HG03469 (cell line): Measurements from ENCODE around the gene MEGF6.

Experiments used
- ATAC-seq: cut with Tn5 transposase; IDR thresholded peaks from one replicate; pipeline ENCODE4 v1.9.1; 2021; ENCODE audit warnings: mild to moderate bottlenecking, moderate library complexity, moderate number of reproducible peaks; ENCODE audit not compliant: unreplicated experiment

Gene MEGF6

DNA sequence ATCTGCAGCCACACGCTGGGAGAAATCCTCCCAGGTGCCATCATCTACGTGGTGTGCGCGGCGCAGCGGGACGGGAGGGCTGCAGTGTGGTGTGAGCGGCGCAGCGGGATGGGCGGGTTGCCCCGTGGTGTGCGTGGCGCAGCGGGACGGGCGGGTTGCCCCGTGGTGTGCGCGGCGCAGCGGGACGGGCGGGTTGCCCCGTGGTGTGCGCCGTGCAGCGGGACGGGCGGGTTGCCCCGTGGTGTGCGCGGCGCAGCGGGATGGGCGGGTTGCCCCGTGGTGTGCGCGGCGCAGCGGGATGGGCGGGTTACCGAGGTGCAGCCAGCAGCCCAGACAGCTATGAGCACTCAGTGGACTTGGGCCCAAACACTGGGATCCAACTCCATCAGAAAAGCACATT lies 33.9 kb upstream of the MEGF6 start:
- ATAC-seq: no peak

DNA sequence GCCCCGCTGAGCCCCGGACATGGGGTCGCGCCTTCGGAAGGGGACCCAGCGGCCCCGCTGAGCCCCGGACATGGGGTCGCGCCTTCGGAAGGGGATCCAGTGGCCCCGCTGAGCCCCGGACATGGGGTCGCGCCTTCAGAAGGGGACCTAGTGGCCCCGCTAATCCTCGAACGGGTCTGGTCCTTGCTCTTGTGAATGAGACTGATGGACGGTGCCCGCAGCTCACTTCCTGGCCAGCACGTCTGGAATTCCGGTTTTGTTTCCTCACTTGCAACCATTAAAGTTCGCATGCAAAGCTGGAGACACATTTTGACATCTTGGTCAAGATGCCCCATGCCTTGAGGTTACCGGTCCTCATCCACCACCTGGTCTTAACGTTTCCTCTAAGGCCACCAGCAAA lies 33.0 kb upstream of the MEGF6 start:
- ATAC-seq: no peak

DNA sequence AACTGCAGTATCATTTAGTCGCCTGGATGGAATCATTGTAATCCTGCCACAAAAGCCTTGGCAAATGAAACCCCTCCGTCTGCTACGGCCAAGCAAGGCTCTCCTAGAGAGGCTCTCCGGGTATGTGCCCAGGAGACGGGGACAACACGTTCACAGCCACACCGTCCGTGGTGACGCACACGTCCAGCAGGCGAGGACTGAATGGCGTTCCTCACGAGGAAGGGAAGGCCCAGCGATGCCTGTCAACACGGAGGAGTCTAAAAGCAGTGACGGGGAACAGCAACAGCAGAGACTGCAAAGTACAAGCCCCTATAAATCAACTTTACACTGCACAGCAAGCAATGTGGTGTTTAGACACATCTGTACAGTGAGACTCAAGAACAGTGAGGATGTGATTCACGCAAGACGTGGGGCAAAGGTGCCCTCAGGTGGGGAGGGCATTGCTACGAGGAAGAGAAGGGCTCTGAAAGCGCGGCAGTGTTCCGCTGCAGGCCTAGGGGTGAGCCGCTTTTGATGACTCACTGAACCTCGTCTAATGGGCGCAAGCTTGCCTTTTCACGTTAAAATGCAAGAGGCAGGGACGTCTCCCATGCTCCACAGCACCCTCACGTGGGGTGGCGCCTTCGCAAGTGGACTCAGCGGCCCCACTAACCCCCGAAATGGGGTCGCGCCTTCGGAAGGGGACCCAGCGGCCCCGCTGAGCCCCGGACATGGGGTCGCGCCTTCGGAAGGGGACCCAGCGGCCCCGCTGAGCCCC lies 31.8 kb upstream of the MEGF6 start:
- ATAC-seq: no peak

DNA sequence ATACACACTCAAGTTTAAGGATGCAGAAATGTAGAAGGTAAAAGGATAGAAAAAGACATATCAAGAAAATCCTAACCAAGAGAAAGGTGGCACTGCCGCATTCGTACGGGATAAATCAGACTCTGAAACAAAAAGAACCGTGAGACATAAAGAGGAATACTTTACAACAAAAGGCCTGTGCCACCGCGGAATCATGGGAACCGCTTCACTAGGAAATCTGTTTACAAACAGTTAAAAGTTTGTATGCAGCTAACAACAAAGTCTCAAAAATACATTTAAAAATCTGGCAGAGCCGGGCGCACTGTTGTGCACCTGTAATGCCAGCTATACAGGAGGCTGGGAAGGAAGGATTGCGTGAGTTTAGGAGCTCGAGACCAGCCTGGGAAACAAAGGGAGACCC lies 30.5 kb upstream of the MEGF6 start:
- no peak for ATAC-seq

DNA sequence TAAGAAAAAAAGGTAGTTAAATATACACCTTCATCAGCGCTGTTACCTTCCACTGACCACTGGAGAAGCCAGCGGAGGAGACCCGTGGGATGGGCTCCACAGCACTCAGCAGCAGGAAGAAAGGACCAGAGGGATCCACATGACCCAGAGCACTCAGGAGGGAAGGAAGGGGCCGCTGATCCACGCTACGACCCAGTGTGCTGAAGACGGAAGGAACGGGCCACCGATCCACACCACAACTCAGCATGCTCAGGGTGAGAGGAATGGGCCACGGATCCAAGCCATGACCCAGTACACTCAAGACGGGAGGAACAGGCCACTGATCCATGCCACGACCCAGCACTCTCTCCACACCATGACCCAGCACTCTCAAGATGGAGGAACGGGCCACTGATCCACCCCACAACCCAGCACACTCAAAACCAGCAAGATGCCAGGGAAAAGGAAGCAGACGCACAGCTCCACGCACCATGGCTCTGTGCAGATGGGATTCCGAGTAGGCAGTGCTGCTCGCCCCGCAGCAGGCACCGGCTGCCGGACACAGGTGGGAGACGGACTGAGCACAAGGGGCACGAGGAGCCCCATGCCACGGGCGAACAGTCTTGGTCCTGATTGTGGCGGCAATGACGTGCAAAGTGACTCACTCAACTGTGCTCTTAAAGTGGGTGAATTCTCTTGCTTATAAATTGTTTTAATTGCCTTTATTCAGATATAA lies 29.9 kb upstream of the MEGF6 start:
- ATAC-seq: no peak

DNA sequence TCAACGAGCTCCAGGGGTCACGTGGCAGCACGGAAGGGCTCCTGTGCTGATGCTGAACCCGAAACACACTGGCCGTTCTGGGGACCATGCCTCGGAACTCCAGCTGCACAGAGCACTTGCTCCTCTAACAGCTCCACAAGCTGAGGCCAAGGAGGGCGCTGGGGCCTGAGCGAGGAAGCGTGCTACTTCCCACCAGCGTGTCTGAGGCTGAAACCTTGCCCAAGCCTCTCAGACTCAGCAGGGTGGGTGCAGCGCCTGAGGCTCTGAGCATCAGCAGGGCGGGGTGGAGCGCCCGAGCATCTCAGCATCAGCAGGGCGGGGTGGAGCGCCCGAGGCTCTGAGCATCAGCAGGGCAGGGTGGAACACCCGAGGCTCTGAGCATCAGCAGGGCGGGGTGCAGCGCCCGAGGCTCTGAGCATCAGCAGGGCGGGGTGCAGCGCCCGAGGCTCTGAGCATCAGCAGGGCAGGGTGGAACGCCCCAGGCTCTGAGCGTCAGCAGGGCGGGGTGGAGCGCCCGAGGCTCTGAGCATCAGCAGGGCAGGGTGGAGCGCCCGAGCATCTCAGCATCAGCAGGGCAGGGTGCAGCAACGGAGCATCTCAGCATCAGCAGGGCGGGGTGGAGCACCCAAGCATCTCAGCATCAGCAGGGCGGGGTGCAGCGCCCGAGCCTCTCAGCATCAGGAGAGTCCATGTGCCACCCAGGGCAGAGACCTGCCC lies 29.0 kb upstream of the MEGF6 start:
- ATAC-seq: no peak

DNA sequence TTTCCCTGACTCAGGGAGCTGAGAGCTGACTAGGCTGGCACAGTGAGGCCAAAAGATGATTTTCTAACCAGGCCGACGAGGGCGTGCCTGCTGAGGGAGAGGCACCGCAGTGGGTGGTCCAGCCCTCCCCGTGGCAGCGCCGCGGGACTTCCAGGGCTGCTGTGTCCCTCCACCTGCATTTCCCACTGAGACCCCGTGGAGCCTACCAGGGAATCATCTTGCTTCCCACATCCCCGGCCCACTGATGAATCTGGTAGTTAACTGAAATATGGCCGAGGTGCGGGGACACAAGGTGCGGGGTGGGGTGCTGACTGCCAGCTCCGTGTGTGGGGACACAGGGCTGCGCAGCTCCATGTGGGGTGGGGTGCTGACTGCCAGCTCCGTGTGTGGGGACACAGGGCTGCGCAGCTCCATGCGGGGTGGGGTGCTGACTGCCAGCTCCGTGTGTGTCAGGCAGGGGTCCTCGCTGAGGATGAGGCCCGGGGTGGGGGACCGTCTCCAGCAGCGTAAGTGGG lies 28.1 kb upstream of the MEGF6 start:
- ATAC-seq: no peak

DNA sequence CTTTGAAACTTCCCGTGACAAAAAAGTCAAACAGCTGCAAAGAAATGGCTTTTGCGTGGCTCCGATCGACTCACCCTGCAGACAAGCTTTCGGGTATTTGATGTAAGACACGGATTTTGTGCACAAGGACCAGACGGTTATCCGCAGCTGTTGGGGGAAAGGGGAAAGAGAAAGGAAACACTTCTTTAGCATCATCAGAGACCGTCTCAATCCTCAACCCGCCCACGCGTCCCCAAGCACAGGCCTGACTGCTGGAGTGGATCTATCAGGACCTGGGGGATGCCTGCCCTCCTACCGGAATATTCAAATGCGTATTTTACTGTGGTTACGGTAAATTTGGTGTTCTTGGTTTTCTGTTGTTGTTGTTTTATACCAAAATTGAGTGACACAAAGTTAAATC lies 27.4 kb upstream of the MEGF6 start:
- no peak for ATAC-seq

DNA sequence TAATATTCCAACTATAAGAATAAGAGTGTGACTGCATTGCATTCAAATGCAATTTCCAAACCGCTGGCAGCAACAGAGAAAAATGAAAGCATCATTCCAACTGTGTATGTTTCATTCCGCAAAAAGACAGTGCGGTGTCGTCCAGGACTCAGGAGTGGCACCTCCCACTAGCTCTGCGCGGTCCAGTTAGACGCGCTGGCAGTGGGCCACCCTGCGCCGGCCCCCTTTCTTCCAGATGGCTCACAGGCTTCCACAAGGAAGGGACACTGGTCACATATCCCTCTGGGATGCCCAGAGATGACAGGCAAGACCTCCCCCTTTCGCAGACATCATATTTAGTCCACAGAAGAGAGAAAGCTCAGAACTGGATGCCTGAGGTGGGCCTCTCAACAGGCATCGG lies 26.7 kb upstream of the MEGF6 start:
- no peak for ATAC-seq

DNA sequence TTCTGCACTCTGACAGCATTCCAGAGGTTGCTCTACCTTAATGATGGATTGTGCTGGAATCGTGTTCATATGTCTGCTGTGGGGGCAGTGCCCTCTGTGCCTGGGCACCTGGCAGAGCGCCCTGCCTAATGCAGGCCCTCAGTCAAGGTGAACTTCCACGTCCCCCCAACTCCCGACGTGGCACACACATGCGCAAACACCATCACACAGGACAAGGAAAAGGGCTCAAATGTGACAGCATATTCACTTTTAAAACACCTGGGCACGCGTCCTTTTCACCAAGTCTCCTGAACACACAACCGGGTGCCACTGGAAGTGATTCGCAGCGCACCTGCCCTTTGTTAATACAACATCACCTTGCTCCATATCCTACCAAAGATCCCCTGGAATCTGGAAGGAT lies 25.2 kb upstream of the MEGF6 start:
- no peak for ATAC-seq

DNA sequence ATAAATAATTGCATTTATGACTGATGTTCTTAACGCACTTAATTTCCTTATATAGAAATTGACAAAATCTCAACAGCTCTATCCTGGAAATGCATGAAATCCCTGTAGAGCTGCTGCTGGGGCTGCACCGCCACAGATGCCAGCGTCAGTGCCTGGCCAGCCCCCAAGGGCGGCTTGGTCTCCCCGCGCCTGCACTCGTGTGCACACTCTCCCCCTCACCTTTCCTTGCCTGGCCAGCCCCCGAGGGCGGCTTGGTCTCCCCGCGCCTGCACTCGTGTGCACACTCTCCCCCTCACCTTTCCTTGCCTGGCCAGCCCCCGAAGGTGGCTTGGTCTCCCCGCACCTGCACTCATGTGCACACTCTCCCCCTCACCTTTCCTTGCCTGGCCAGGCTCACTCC lies 24.8 kb upstream of the MEGF6 start:
- ATAC-seq: no peak

DNA sequence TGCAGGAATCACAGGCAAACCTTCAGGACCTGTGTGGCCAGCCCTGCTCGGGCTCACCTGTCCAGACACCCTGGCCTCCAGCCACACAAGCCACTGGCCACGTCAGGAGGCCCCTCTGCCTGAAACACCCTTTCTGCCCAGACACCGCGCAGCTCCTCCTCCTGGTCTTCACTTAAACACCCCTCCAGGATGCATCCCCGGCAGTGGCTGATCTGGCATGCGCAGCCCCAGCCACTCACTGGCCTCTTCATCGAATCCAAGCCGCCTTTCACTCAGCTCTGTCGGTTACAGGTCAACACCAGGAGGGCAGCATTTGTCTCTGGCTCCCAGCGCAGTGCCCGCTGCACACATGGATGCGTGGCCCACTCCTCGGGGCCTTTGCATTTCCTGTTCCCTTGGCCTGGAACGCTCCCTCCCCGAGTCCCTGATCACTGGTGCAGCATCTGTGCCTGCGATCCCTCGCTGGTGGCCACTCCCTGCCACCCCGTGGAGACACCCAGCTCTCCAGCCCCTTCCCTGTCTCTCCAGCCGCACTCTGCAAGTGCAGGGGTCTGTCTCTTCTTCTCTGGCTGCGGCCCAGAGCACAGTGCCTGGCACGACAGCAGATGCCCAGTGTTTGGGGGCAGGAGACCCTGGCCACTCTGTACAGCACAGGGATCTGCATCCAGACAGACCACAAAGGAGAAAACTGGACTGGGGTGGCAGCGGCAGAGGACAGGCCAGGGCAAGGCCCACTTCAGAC lies 22.9 kb upstream of the MEGF6 start:
- no peak for ATAC-seq

DNA sequence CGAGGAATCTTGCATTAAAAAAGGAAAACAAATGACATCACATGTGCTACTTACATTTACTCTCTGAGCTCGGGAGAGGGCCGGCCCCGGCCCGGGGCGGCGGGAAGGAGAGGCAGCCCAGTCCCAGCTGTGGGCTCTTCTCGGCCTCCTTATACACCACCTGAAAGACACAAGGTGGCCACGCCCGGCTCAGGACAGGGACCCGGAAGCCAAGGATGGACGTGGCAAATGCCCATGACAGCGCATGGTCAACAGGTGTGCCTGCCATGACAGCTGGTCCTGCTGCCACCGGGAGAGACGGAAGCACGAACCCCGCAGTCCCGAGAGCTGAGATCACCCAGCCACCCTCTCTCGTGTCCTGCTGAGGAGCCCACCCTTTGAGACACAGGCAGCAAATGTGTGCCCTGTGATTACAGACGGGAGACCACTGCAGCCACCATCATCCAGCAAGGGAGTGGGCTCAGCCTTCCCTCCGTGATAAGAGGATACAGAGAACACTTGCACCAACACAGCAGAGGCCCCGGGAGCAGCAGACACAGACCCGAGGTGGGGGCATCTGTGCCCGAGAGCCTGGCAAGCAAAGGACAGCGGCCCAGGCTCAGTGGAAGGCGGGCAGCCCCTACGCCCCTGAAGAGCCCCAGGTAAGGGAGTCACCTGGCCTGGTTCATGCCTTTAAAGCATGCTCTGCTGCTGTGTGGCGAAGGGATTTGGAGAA lies 22.2 kb upstream of the MEGF6 start:
- ATAC-seq: no peak

DNA sequence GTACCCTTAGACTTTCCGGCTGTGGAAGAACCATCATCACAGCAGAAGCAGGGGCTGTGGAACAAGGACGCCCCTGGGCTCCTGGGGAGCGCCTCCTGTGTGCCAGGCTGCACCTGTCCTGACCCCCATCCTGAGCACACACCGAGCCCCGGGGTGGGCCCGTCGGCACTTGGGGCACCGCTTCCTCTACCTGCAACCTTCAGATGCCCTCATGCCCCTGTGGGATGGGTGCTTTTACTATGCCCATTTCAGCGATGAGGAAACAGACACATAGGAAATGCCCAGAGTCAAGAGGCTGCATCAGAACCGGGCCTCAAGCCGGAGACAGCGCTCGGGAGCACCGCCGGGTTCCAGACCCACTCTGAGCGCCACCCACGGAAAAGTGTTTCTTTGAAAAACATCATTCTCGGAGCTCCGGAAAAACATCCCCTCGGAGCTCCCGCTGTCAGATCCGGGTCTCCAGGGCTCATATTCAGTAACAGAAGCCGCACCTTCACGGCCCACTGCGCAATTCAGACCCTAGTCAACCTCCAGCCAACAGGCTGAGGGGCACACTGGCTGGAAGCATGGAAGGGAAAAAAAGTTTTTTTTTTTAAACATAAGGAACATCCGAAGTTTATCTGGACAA lies 21.5 kb upstream of the MEGF6 start:
- no peak for ATAC-seq

DNA sequence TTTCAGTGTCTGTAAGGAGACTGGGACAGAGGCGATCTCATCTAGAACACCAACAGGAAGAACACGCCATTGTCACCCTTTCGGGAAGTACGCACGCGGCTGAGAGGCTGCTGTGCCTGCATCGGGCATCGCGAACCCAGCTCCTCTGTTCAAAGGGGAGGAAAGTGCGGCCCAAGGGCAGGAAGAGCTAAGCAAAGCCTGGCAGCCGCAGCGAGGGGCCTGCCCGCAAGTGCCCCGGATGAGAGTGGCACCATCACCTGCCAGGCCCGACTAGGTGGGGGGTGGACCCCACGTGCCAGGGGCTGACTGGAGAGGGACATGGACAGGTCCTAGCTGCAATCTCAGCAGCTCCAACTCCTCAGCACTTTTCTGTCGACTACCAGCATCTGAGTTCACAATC lies 21.0 kb upstream of the MEGF6 start:
- no peak for ATAC-seq

DNA sequence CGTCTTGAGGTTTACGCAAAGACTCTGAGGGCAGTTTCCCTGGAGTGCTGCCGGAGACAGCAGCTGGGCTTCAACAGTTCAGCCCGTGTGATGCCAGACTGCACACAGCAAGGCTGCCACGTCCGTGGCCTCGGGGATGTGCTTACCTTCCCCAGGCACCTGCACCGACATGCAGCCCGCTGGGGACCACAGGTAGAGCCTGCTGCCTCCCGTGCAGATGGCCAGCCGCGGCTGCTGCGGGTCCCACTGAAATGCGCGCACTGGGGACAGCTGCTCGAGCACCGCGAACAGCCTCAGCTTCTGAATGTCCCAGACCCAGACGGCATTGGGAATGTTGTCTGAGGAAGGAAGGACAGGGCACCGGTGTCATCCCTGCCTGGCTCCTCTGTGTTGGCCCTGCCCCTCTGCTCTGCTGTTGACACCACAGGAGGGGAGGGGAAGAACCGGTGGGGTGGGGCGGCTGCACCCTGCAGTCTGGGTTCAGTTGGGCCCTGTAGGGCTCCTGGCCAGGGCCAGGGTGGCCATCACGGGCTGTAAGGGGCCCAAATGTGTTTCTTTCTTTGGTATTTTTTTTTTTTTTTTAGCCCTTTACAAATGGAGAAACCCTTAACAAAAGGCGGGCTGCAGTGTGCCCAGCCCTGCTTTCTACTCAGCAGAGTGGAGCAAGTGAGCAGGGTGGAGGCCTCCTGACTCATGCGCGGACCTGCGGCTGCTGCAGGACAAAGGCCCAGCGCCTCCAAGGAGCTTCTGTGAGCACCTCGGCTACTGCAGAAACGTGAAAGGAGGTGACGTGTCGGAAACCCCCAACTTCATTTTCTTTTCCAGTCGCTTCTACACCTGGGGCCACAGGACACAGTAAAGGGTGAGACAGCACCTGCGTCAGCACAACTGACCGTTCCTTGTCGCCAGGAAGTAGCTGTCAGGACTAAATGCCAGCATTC lies 20.3 kb upstream of the MEGF6 start:
- ATAC-seq: no peak

DNA sequence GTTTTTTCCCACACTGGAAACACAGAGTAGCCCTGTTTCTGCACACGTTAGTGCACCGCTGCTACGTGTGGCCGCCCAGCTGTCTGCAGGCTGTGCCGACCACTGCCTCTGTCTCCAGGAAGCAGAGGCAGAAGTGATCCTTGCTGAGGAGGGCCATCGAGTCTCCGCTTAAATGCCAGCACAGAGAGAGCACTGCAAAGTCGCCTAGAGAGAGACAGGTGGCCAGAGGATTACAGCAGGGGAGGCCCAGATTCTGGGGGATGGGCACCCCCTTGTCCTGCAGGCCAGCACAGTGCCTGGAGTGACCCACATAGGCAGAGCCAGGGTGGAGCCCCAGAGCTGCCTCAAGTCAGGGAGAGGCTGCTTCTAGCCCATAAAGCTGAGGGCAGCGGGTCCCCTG lies 19.6 kb upstream of the MEGF6 start:
- no peak for ATAC-seq

DNA sequence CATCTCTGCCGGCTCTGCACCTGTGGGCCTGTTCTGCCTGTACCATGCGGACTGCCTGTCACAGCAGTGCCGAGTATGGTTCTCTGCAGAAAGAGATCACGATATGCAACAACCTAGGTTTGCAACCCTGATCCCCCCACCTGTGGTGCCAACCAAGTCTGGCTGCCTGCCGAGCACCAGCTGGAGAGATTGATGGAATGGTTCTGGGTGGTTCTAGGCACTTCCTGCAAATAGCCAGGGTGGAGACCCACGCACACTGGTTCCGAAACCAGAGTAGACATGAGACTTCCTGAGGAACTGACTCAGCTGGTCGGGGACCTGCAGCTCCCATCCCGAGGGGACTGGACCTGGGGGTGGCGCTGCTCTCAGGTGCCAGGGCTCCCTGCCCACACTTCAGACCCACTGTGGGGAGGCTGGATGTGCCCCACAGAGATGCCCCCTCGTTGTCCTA lies 18.9 kb upstream of the MEGF6 start:
- ATAC-seq: no peak
